BE2C (cell line): ENCODE results near the gene VWA3B.

ENCODE experiments used
- DNase-seq: peaks from one replicate; pipeline ENCODE4 v3.0.0-alpha.2; 2020
- H3K27me3 ChIP-seq: fragments of 250-450 bp; sonication (Bioruptor Pico); 2 replicates; pipeline ENCODE4 v1.5.1; 2020; ENCODE audit warnings: mild to moderate bottlenecking
- H3K36me3 ChIP-seq: fragments of 250-450 bp; sonication (Bioruptor Pico); 2 replicates; pipeline ENCODE4 v1.5.1; 2020; ENCODE audit warnings: mild to moderate bottlenecking
- H3K4me1 ChIP-seq: fragments of 250-450 bp; sonication (Bioruptor Pico); 2 replicates; pipeline ENCODE4 v1.5.1; 2020
- H3K4me3 ChIP-seq: 2 replicates; pipeline ENCODE4 v1.5.1; 2011; ENCODE audit warnings: low read depth, low read length
- H3K9me3 ChIP-seq: fragments of 250-450 bp; sonication (Bioruptor Pico); 2 replicates; pipeline ENCODE4 v1.5.1; 2020
- TF ChIP-seq, protein P1 (sequence below): IDR thresholded peaks from 2 replicates; pipeline ENCODE4 v1.5.1; 2012; ENCODE audit warnings: mild to moderate bottlenecking, low read depth, low read length

VWA3B gene

DNA sequence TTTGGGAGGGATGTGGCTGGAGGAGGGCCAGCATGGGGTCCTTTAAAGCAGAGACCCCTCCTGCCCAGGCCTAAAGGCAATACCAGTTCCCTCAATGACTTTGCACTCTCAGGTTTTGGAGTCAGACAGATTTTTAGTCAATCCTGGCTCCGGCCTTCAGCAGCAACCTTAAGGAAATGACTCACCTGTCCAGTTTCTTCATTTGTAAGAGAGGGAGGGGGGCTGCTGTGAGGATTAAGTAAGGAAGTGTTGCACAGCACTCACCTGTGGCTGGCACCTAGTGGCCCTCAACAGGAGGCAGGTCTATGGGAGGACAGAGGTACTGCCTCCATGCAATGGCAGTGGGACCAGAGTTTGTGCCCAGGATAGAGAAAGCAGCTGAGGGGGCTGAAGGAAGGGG, 273.0 kb downstream of the VWA3B start:
- Histone ChIP-seq H3K4me1 (no peaks in the 10 kb centered on the region), H3K27me3 (no peaks in the 10 kb centered on the region), H3K9me3 (no peaks in the 10 kb centered on the region), H3K36me3 (no peaks in the 10 kb centered on the region), H3K4me3 (no peak overlapping the region)
- no peak for DNase-seq
- TF ChIP-seq, protein P1, sequence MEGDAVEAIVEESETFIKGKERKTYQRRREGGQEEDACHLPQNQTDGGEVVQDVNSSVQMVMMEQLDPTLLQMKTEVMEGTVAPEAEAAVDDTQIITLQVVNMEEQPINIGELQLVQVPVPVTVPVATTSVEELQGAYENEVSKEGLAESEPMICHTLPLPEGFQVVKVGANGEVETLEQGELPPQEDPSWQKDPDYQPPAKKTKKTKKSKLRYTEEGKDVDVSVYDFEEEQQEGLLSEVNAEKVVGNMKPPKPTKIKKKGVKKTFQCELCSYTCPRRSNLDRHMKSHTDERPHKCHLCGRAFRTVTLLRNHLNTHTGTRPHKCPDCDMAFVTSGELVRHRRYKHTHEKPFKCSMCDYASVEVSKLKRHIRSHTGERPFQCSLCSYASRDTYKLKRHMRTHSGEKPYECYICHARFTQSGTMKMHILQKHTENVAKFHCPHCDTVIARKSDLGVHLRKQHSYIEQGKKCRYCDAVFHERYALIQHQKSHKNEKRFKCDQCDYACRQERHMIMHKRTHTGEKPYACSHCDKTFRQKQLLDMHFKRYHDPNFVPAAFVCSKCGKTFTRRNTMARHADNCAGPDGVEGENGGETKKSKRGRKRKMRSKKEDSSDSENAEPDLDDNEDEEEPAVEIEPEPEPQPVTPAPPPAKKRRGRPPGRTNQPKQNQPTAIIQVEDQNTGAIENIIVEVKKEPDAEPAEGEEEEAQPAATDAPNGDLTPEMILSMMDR = no peak
